Upper lobe of left lung (tissue), 6 donors: ENCODE data around the gene ZNF467. TPM values are rescaled to one million over a fixed set of nuclear protein-coding genes. Genes with fewer than 3 reads are reported as not detected.

Source experiments
- ATAC-seq, 2 donors: fragments of 200-7000 bp; cut with Tn5 transposase; one replicate each; pipeline ENCODE4 v1.9.1; 2022; ENCODE audit warnings: mild to moderate bottlenecking in 2 of 2, moderate library complexity in 2 of 2; ENCODE audit not compliant: low FRiP score in 2 of 2
- DNase-seq, 2 donors: peaks; one replicate each; pipeline ENCODE4 v3.0.0-alpha.2; 2019 to 2020
- H3K27ac ChIP-seq, 4 donors: fragments of 200-600 bp; sonication (generic); one replicate each; pipeline ENCODE4 v1.5.1; 2016 to 2019
- H3K27me3 ChIP-seq, 4 donors: fragments of 200-600 bp; sonication (generic); one replicate each; pipeline ENCODE4 v1.5.1; 2017 to 2019
- H3K36me3 ChIP-seq, 4 donors: fragments of 200-600 bp; sonication (generic); one replicate each; pipeline ENCODE4 v1.5.1; 2016 to 2019
- H3K4me1 ChIP-seq, 4 donors: fragments of 200-600 bp; sonication (generic); one replicate each; pipeline ENCODE4 v1.5.1; 2018 to 2019
- H3K4me3 ChIP-seq, 4 donors: fragments of 200-600 bp; sonication (generic); one replicate each; pipeline ENCODE4 v1.5.1; 2017 to 2019; ENCODE audit warnings: mild to moderate bottlenecking in 2 of 4, moderate library complexity in 1 of 4
- H3K9me3 ChIP-seq, 4 donors: fragments of 200-600 bp; sonication (generic); one replicate each; pipeline ENCODE4 v1.5.1; 2018 to 2019
- CTCF ChIP-seq, 6 experiments: fragments of 450-650 bp in 4 of 6; fragments of 200-600 bp in 2 of 6; sonication (generic) in 2 of 6; IDR thresholded peaks; one replicate each; pipeline ENCODE4 v1.5.1; 2016 to 2019; ENCODE audit warnings: antibody characterized with exemption in 6 of 6
- EP300 ChIP-seq, 4 donors: sonication (generic); formaldehyde crosslinking; IDR thresholded peaks; one replicate each; pipeline ENCODE4 v1.5.1; 2017; ENCODE audit warnings: antibody characterized with exemption in 4 of 4, control low read depth in 2 of 4
- POLR2A ChIP-seq, 4 donors: fragments of 450-650 bp; IDR thresholded peaks; one replicate each; pipeline ENCODE4 v1.5.1; 2016 to 2017; ENCODE audit warnings: antibody characterized with exemption in 4 of 4, mild to moderate bottlenecking in 2 of 4
- POLR2AphosphoS5 ChIP-seq, 2 donors: sonication (generic); formaldehyde crosslinking; IDR thresholded peaks; one replicate each; pipeline ENCODE4 v1.5.1; 2017; ENCODE audit warnings: antibody characterized with exemption in 2 of 2
- WGBS, 2 donors: methylation state at CpG; one replicate each; pipeline ENCODE4 v1.1.5; 2017 to 2018; 5-methylcytosine and 5-hydroxymethylcytosine counted together
- total RNA-seq, 6 donors: library from RNA; depleted of rRNA in 4 of 6; stranded (reverse); fragments of >200 nt in 4 of 6; gene quantifications; one replicate each; pipeline versions ENCODE4 v1.1.0 to v1.2.1, GENCODE V29; 2016 to 2021
- donor health status: DM: no; HTN: no; CAD: no; lungs with moderate emphysema.
- donor health status: DM: no; HTN: yes; CAD: no; lungs with severe emphysema.

ZNF467 gene
- total RNA-seq, 6 donors from 2014 or later = 8.2 to 41.2 (median 17.4) TPM

GRCh38 chr7:149804106-149804505, 30.7 kb upstream of the ZNF467 start:
- no peaks in the 10 kb centered on the region for H3K4me1 ChIP-seq
- H3K9me3 ChIP-seq = no peaks in the 10 kb centered on the region
- WGBS, 2 donors = 83 to 92% methylated on average over 9 of the region's 9 CpGs
- TF ChIP-seq CTCF (IDR thresholded peaks at IDR 0.05) (no peak), EP300 (IDR thresholded peaks at IDR 0.05) (no peak), POLR2AphosphoS5 (IDR thresholded peaks at IDR 0.05) (no peak), POLR2A (IDR thresholded peaks at IDR 0.05) (no peak)
- no peak overlapping the region for H3K27ac ChIP-seq
- DNase-seq = peak in 1 of 2 donors; percentile 50
- H3K27me3 ChIP-seq = no peaks in the 10 kb centered on the region
- no peaks in the 10 kb centered on the region for H3K36me3 ChIP-seq
- H3K4me3 ChIP-seq = no peak overlapping the region
- no peak for ATAC-seq

- WGBS, 2 donors = 81 to 92% methylated on average over 11 to 17 of the region's 17 CpGs
- TF ChIP-seq EP300 (IDR thresholded peaks at IDR 0.05) (no peak), CTCF (IDR thresholded peaks at IDR 0.05) (no peak), POLR2AphosphoS5 (IDR thresholded peaks at IDR 0.05) (no peak), POLR2A (IDR thresholded peaks at IDR 0.05) (no peak)
These were observed 30.2 kb upstream of the ZNF467 start for GRCh38 chr7:149803551-149804074.

GRCh38 chr7:149802966-149803365, 29.6 kb upstream of the ZNF467 start:
- Histone ChIP-seq H3K4me3 (no peak overlapping the region), H3K36me3 (no peaks in the 10 kb centered on the region), H3K27ac (no peak overlapping the region), H3K9me3 (no peaks in the 10 kb centered on the region), H3K4me1 (no peaks in the 10 kb centered on the region), H3K27me3 (no peaks in the 10 kb centered on the region)
- DNase-seq (peak in 1 of 2 donors; percentile 67), ATAC-seq (no peak)
- 80 to 87% methylated on average over 2 to 3 of the region's 12 CpGs for WGBS, 2 donors
- TF ChIP-seq CTCF (IDR thresholded peaks at IDR 0.05) = no peak
- no peak for TF ChIP-seq POLR2A (IDR thresholded peaks at IDR 0.05)
- no peak for TF ChIP-seq EP300 (IDR thresholded peaks at IDR 0.05)
- TF ChIP-seq POLR2AphosphoS5 (IDR thresholded peaks at IDR 0.05) = no peak

More at GRCh38 chr7:149803551-149804074, 30.2 kb upstream of the ZNF467 start:
- DNase-seq (peak in 1 of 2 donors; percentile 57), ATAC-seq (no peak)
- H3K9me3 ChIP-seq = no peaks in the 10 kb centered on the region
- H3K36me3 ChIP-seq = no peaks in the 10 kb centered on the region
- no peak overlapping the region for H3K27ac ChIP-seq
- H3K4me3 ChIP-seq = no peak overlapping the region
- H3K4me1 ChIP-seq = no peaks in the 10 kb centered on the region
- no peaks in the 10 kb centered on the region for H3K27me3 ChIP-seq

GRCh38 chr7:149801816-149802215, 28.4 kb upstream of the ZNF467 start:
- WGBS, 2 donors = 93% methylated on average over 15 of the region's 16 CpGs; no CpG with 5 or more reads in 1 of the 2 donors
- DNase-seq (peak in 1 of 2 donors; percentile 77), ATAC-seq (no peak)
- Histone ChIP-seq H3K36me3 (no peaks in the 10 kb centered on the region), H3K4me3 (no peak overlapping the region), H3K4me1 (no peaks in the 10 kb centered on the region), H3K27ac (no peak overlapping the region), H3K27me3 (no peaks in the 10 kb centered on the region), H3K9me3 (no peaks in the 10 kb centered on the region)
- TF ChIP-seq POLR2AphosphoS5 (IDR thresholded peaks at IDR 0.05) (no peak), CTCF (IDR thresholded peaks at IDR 0.05) (no peak), POLR2A (IDR thresholded peaks at IDR 0.05) (no peak), EP300 (IDR thresholded peaks at IDR 0.05) (no peak)

GRCh38 chr7:149801002-149801566, 27.7 kb upstream of the ZNF467 start:
- no peak for ATAC-seq
- 97% methylated on average over 2 of the region's 2 CpGs for WGBS, 2 donors
- no peak for TF ChIP-seq EP300 (IDR thresholded peaks at IDR 0.05)
- TF ChIP-seq POLR2A (IDR thresholded peaks at IDR 0.05) = no peak
- TF ChIP-seq CTCF (IDR thresholded peaks at IDR 0.05) = no peak
- no peak for TF ChIP-seq POLR2AphosphoS5 (IDR thresholded peaks at IDR 0.05)

More at GRCh38 chr7:149801002-149801566, 27.7 kb upstream of the ZNF467 start:
- Histone ChIP-seq H3K4me3 (no peak overlapping the region), H3K9me3 (no peaks in the 10 kb centered on the region), H3K36me3 (no peaks in the 10 kb centered on the region), H3K27ac (no peak overlapping the region), H3K4me1 (no peaks in the 10 kb centered on the region), H3K27me3 (no peaks in the 10 kb centered on the region)
- DNase-seq = no peak
